HCT116 (cell line): ENCODE data around the gene RNPC3. TPM values are rescaled to one million over a fixed set of nuclear protein-coding genes. Genes with fewer than 3 reads are reported as not detected.
A peak's percentile ranks its signal among the peaks of the same experiment; 100 is the strongest.

Source experiments
- ATAC-seq: fragments of 200-7000 bp; cut with Tn5 transposase; 2 replicates; pipeline ENCODE4 v1.9.1; 2020; ENCODE audit warnings: mild to moderate bottlenecking, moderate library complexity
- BruUV-seq: library from RNA; stranded (reverse); fragments of 400-500 nt; replicated peaks from 2 replicates; lab custom pipeline; 2021; lab: Mats Ljungman, UMichigan
- CTCF ChIA-PET: fragments of 300-600 bp; sonication (Branson Sonifier 250); formaldehyde crosslinking; loops from one replicate; lab custom pipeline; 2021; ENCODE audit warnings: antibody characterized with exemption; lab: Charles Lee
- POLR2A ChIA-PET: fragments of 300-600, 350-600 bp; sonication (Branson Sonifier 250); formaldehyde crosslinking; loops from one replicate; lab custom pipeline; 2021; ENCODE audit warnings: antibody characterized with exemption; lab: Charles Lee
- RAD21 ChIA-PET, 2 experiments: fragments of 300-600 bp; sonication (Branson Sonifier 250); formaldehyde crosslinking; loops; one replicate each; lab custom pipeline; 2023; ENCODE audit warnings: low total read pairs in 2 of 2; ENCODE audit not compliant: uncharacterized antibody in 2 of 2, unreplicated experiment in 2 of 2, low non-redundant PET in 1 of 2; lab: Charles Lee
- DNase-seq: peaks from one replicate; pipeline ENCODE4 v3.0.0-alpha.2; 2010; ENCODE audit warnings: low read depth, low spot score
- H2AFZ ChIP-seq: fragments of 200-600 bp; shearing (Covaris generic), sonication (generic); 2 replicates; pipeline ENCODE4 v1.6.1; 2017; ENCODE audit warnings: low read depth, mixed run types, mixed read lengths, antibody characterized with exemption, low read length; ENCODE audit not compliant: poor library complexity, severe bottlenecking
- H3K27ac ChIP-seq: 2 replicates; pipeline ENCODE4 v1.5.1; 2012; ENCODE audit warnings: low read depth, low read length
- H3K27me3 ChIP-seq: fragments of 200-600 bp; sonication (generic); 2 replicates; pipeline ENCODE4 v1.6.1; 2016; ENCODE audit warnings: mixed run types, low read length, mixed read lengths; ENCODE audit not compliant: insufficient read depth
- H3K36me3 ChIP-seq, 2 experiments: fragments of 200-500 bp in 1 of 2; fragments of 200-600 bp in 1 of 2; sonication (Bioruptor generic) in 1 of 2; sonication (generic) in 1 of 2; 2 replicates each; pipeline versions ENCODE4 v1.5.1 to v1.6.1; 2014 to 2016; ENCODE audit warnings: low read length in 2 of 2, inconsistent platforms in 1 of 2, mixed read lengths in 1 of 2, mixed run types in 1 of 2; ENCODE audit not compliant: insufficient read depth in 2 of 2, control insufficient read depth in 1 of 2
- H3K4me1 ChIP-seq, 2 experiments: fragments of 200-600 bp in 1 of 2; sonication (generic) in 1 of 2; 2 replicates each; pipeline versions ENCODE4 v1.5.1 to v1.6.1; 2012 to 2017; ENCODE audit warnings: low read length in 2 of 2, inconsistent platforms in 1 of 2, mild to moderate bottlenecking in 1 of 2, mixed read lengths in 1 of 2, mixed run types in 1 of 2, moderate library complexity in 1 of 2; ENCODE audit not compliant: insufficient read depth in 2 of 2, control insufficient read depth in 1 of 2
- H3K4me2 ChIP-seq: fragments of 200-600 bp; sonication (generic); 2 replicates; pipeline ENCODE4 v1.6.1; 2017; ENCODE audit warnings: mixed run types, low read length, mixed read lengths
- H3K4me3 ChIP-seq, 2 experiments: fragments of 200-600 bp in 1 of 2; sonication (generic) in 1 of 2; replicated peaks in 1 of 2; 2 replicates each; pipeline ENCODE4 v1.5.1; 2011 to 2016; ENCODE audit warnings: low read length in 2 of 2, control low read depth in 1 of 2, low read depth in 1 of 2, mild to moderate bottlenecking in 1 of 2, mixed read lengths in 1 of 2, mixed run types in 1 of 2
- H3K79me2 ChIP-seq: fragments of 200-600 bp; sonication (generic); 2 replicates; pipeline ENCODE4 v1.6.1; 2017; ENCODE audit warnings: mild to moderate bottlenecking, mixed run types, low read length, moderate library complexity, mixed read lengths; ENCODE audit not compliant: insufficient read depth
- H3K9ac ChIP-seq: fragments of 200-600 bp; sonication (generic); 2 replicates; pipeline ENCODE4 v1.6.1; 2016; ENCODE audit warnings: low read length, mixed read lengths
- H3K9me2 ChIP-seq: fragments of 200-600 bp; sonication (generic), shearing (Covaris generic); 2 replicates; pipeline ENCODE4 v1.6.1; 2017; ENCODE audit warnings: mixed run types, mild to moderate bottlenecking, moderate library complexity; ENCODE audit not compliant: insufficient read depth
- H3K9me3 ChIP-seq, 2 experiments: fragments of 200-500 bp in 1 of 2; fragments of 200-600 bp in 1 of 2; sonication (Bioruptor generic) in 1 of 2; sonication (generic) in 1 of 2; 2 replicates each; pipeline ENCODE4 v1.6.1; 2014 to 2017; ENCODE audit warnings: low read length in 2 of 2, mixed read lengths in 2 of 2, inconsistent platforms in 1 of 2, low read depth in 1 of 2, mild to moderate bottlenecking in 1 of 2, mixed run types in 1 of 2, moderate library complexity in 1 of 2; ENCODE audit not compliant: control insufficient read depth in 1 of 2, insufficient read depth in 1 of 2
- H4K20me1 ChIP-seq: fragments of 200-600 bp; sonication (generic), shearing (Covaris generic); 2 replicates; pipeline ENCODE4 v1.6.1; 2017; ENCODE audit warnings: mixed run types, mild to moderate bottlenecking, moderate library complexity; ENCODE audit not compliant: insufficient read depth
- EZH2 ChIP-seq: fragments of 200-600 bp; sonication (generic); IDR thresholded peaks from 2 replicates; pipeline ENCODE4 v1.6.1; 2017; ENCODE audit warnings: antibody characterized with exemption, mixed run types
- POLR2A ChIP-seq: IDR thresholded peaks from 2 replicates; pipeline ENCODE4 v1.7.0; 2011; ENCODE audit warnings: borderline replicate concordance; ENCODE audit not compliant: insufficient read depth, insufficient read length; ENCODE audit errors: extremely low read depth
- RAD21 ChIP-seq: IDR thresholded peaks from 2 replicates; pipeline ENCODE4 v1.6.1; 2012; ENCODE audit warnings: low read depth, mild to moderate bottlenecking
- intact Hi-C: fragments of 100-400 bp; cut with micrococcal nuclease; formaldehyde crosslinking; loops from 2 replicates; pipeline ENCODE4 v1.10.0; 2022
- total RNA-seq: library from RNA; stranded (reverse); gene quantifications from one replicate; pipeline ENCODE4 v1.2.1, GENCODE V29; 2021; ENCODE audit not compliant: unreplicated experiment
- TF ChIP-seq, protein P1 (sequence below), 3 experiments: fragments of 200-600 bp in 1 of 3; sonication (generic) in 1 of 3; IDR thresholded peaks in 2 of 3; conservative IDR thresholded peaks in 1 of 3; 2 replicates each; pipeline ENCODE4 v1.5.1; 2012 to 2017; ENCODE audit warnings: low read depth in 2 of 3, low read length in 2 of 3, antibody characterized with exemption in 1 of 3, borderline replicate concordance in 1 of 3, control low read depth in 1 of 3, mild to moderate bottlenecking in 1 of 3, mixed read lengths in 1 of 3, mixed run types in 1 of 3, moderate library complexity in 1 of 3; ENCODE audit not compliant: insufficient read depth in 1 of 3

Gene RNPC3
- total RNA-seq, 1 experiment from 2014 or later, result 11.1 TPM

DNA sequence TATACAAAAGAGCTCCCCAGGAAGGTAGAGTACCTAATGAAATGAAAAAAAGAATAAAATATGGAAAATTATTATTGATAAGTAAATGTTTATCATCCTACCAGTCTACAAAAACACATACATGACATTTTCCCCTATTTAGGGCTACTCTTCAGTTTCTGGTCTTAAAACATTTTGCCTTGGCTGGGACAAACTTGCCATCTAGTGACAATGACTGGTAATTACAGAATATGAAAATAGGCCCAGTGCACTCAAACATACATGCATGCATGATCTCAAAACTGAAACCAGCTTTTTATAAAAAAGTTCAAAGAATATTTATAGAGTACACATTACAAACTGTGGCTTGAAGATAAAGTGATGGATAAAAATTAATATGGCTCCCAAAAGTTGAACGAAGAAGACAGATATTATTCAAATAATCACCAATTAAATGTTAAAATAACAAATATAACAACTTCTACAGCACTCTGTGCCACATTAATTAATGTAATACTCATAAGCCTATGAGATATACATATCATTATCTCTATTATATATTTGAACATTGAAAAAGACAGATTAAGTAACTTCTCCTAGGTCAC is 10.5 kb upstream of the RNPC3 start:
- no peak overlapping the region for H3K4me3 ChIP-seq
- H3K9ac ChIP-seq, result no peak overlapping the region
- no peaks in the 10 kb centered on the region for H3K9me3 ChIP-seq
- H3K4me2 ChIP-seq, result no peak overlapping the region
- BruUV-seq, result no TSS peak
- ATAC-seq (no peak), DNase-seq (peak; percentile 35)
- no peaks in the 10 kb centered on the region for H3K79me2 ChIP-seq
- ChIA-PET CTCF (interaction anchor here (1.0 to 1.6 kb wide), 3 partner anchors 11 to 1995 kb away, joined by 3 to 5 read pairs (median 4); partner anchors contain the start of gene RNPC3), RAD21 (interaction anchor here in 1 of 2 experiments (0.9 kb wide), 1 partner anchor 1995 kb away, joined by 3 read pairs; no protein-coding TSS in a partner anchor), POLR2A (no interaction called here)
- no peaks in the 10 kb centered on the region for H3K4me1 ChIP-seq
- intact Hi-C loops, result loop anchor here (2.0 to 5.0 kb wide), 2 partner anchors 1863 to 1994 kb away; no protein-coding TSS in a partner anchor
- TF ChIP-seq RAD21 (peak; percentile 68), POLR2A (no peak)
- TF ChIP-seq, protein P1, sequence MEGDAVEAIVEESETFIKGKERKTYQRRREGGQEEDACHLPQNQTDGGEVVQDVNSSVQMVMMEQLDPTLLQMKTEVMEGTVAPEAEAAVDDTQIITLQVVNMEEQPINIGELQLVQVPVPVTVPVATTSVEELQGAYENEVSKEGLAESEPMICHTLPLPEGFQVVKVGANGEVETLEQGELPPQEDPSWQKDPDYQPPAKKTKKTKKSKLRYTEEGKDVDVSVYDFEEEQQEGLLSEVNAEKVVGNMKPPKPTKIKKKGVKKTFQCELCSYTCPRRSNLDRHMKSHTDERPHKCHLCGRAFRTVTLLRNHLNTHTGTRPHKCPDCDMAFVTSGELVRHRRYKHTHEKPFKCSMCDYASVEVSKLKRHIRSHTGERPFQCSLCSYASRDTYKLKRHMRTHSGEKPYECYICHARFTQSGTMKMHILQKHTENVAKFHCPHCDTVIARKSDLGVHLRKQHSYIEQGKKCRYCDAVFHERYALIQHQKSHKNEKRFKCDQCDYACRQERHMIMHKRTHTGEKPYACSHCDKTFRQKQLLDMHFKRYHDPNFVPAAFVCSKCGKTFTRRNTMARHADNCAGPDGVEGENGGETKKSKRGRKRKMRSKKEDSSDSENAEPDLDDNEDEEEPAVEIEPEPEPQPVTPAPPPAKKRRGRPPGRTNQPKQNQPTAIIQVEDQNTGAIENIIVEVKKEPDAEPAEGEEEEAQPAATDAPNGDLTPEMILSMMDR (IDR thresholded peaks at IDR 0.05 in 2 of 3, conservative IDR thresholded peaks at IDR 0.05 in 1 of 3; ENCODE audit: borderline replicate concordance in 1 of 3, insufficient read depth in 1 of 3, low read depth in 2 of 3, low read length in 2 of 3), result peak; percentile 38 to 68 (median 53); a peak in 5 of 6 replicates
- H3K27me3 ChIP-seq, result no peaks in the 10 kb centered on the region
- H4K20me1 ChIP-seq, result no peaks in the 10 kb centered on the region
- no peak overlapping the region for H3K27ac ChIP-seq
- no peaks in the 10 kb centered on the region for H3K9me2 ChIP-seq
- H2AFZ ChIP-seq, result no peak overlapping the region
- no peaks in the 10 kb centered on the region for H3K36me3 ChIP-seq

DNA sequence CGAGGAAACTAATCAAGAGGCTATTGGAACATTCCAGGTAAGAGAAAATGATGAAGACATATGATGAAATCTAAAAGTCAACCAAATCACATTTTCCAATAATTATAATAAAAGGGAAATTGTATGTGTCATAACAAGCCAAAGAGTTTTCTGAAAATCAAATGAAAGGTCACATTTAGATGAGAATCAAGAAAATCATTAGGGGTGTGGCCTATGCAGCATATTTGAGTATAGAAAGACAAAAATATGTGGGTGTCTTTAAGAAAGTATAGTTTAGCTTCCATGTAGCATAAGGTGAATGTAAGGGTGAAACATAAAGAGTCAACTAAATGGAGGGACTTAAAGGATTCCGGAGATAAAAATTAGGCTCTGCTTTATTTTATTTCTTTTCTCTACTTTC is 9.2 kb upstream of the RNPC3 start:
- H2AFZ ChIP-seq, result no peak overlapping the region
- no peak overlapping the region for H3K27ac ChIP-seq
- H3K4me1 ChIP-seq, result no peaks in the 10 kb centered on the region
- no peak for DNase-seq
- BruUV-seq, result no TSS peak
- no peaks in the 10 kb centered on the region for H3K9me2 ChIP-seq
- no peak overlapping the region for H3K4me2 ChIP-seq
- intact Hi-C loops, result loop anchor here (5.0 kb wide), 1 partner anchor 1864 kb away; no protein-coding TSS in a partner anchor
- ATAC-seq, result no peak
- no peak overlapping the region for H3K9ac ChIP-seq
- ChIA-PET RAD21 (no interaction called here), CTCF (no interaction called here), POLR2A (no interaction called here)
- no peaks in the 10 kb centered on the region for H3K9me3 ChIP-seq
- no peaks in the 10 kb centered on the region for H3K27me3 ChIP-seq
- H3K4me3 ChIP-seq, result no peak overlapping the region
- no peaks in the 10 kb centered on the region for H3K36me3 ChIP-seq
- no peaks in the 10 kb centered on the region for H3K79me2 ChIP-seq
- H4K20me1 ChIP-seq, result no peaks in the 10 kb centered on the region
- TF ChIP-seq EZH2, result no peak
- TF ChIP-seq, all 23 proteins: peak for 0
